ENCODE measurements around the gene KCNK13.
"Not testable (repeated sequence)": the region's sequence is repeated elsewhere in the genome, so short reads cannot be mapped to it uniquely, and the experiment has no call there.

The KCNK13 gene

GRCh38 chr14:90061685-90062126 is at the start of gene KCNK13:
TSS of gene KCNK13 (plus strand) at chr14:90061994. CDS start at chr14:90062206, 212 bp downstream.
- no peak for DNase-seq (ENCODE audit: low read depth)

- no peak for DNase-seq (ENCODE audit: low read depth)
Observed at GRCh38 chr14:90017371-90017770, 44.4 kb upstream of the KCNK13 start.

GRCh38 chr14:90019824-90020523 is 41.8 kb upstream of the KCNK13 start:
- DNase-seq (ENCODE audit: low read depth), result no peak

GRCh38 chr14:90023176-90023896 is 38.5 kb upstream of the KCNK13 start:
- DNase-seq (ENCODE audit: low read depth), result no peak

- DNase-seq (ENCODE audit: low read depth), result no peak
Observed at GRCh38 chr14:90024910-90025309, 36.9 kb upstream of the KCNK13 start.

GRCh38 chr14:90026608-90027007 is 35.2 kb upstream of the KCNK13 start:
- not testable (repeated sequence) for DNase-seq (ENCODE audit: low read depth)

GRCh38 chr14:90027842-90028241 is 34.0 kb upstream of the KCNK13 start:
- no peak for DNase-seq (ENCODE audit: low read depth)

GRCh38 chr14:90034156-90034555 is 27.6 kb upstream of the KCNK13 start:
- no peak for DNase-seq (ENCODE audit: low read depth)

- DNase-seq (ENCODE audit: low read depth), result no peak
Observed at GRCh38 chr14:90034835-90035525, 26.8 kb upstream of the KCNK13 start.

- DNase-seq (ENCODE audit: low read depth), result no peak
Observed at GRCh38 chr14:90039253-90040010, 22.4 kb upstream of the KCNK13 start.

GRCh38 chr14:90040411-90040810 is 21.4 kb upstream of the KCNK13 start:
- no peak for DNase-seq (ENCODE audit: low read depth)

- DNase-seq (ENCODE audit: low read depth), result no peak
Observed at GRCh38 chr14:90042496-90043252, 19.1 kb upstream of the KCNK13 start.

- DNase-seq (ENCODE audit: low read depth), result no peak
Observed at GRCh38 chr14:90045616-90046015, 16.2 kb upstream of the KCNK13 start.

GRCh38 chr14:90049390-90049789 is 12.4 kb upstream of the KCNK13 start:
- DNase-seq (ENCODE audit: low read depth), result no peak

- DNase-seq (ENCODE audit: low read depth), result no peak
Observed at GRCh38 chr14:90050271-90050670, 11.5 kb upstream of the KCNK13 start.

GRCh38 chr14:90053044-90053443 is 8.8 kb upstream of the KCNK13 start:
- no peak for DNase-seq (ENCODE audit: low read depth)

- no peak for DNase-seq (ENCODE audit: low read depth)
Observed at GRCh38 chr14:90054803-90055202, 7.0 kb upstream of the KCNK13 start.

GRCh38 chr14:90056826-90057225 is 5.0 kb upstream of the KCNK13 start:
- DNase-seq (ENCODE audit: low read depth), result no peak

- DNase-seq (ENCODE audit: low read depth), result no peak
Observed at GRCh38 chr14:90058876-90059458, 2.8 kb upstream of the KCNK13 start.

GRCh38 chr14:90060312-90060964 is 1.4 kb upstream of the KCNK13 start:
- no peak for DNase-seq (ENCODE audit: low read depth)
